HCT116 (cell line): ENCODE measurements around the gene EIF3K.

Source experiments
- CEBPB ChIP-seq: IDR thresholded peaks from 2 replicates; pipeline ENCODE4 v1.6.1; 2012; ENCODE audit warnings: low read depth
- EZH2 ChIP-seq: fragments of 200-600 bp; sonication (generic); IDR thresholded peaks from 2 replicates; pipeline ENCODE4 v1.6.1; 2017; ENCODE audit warnings: antibody characterized with exemption, mixed run types
- POLR2A ChIP-seq: IDR thresholded peaks from 2 replicates; pipeline ENCODE4 v1.7.0; 2011; ENCODE audit warnings: borderline replicate concordance; ENCODE audit not compliant: insufficient read depth, insufficient read length; ENCODE audit errors: extremely low read depth
- POLR2AphosphoS5 ChIP-seq: IDR thresholded peaks from 2 replicates; pipeline ENCODE4 v1.6.1; 2011; ENCODE audit warnings: mild to moderate bottlenecking, low read depth, low read length, moderate library complexity
- ZNF274 ChIP-seq: fragments of 200-500 bp; sonication (Bioruptor generic); IDR thresholded peaks from 2 replicates; pipeline ENCODE4 v1.6.1; 2014; ENCODE audit warnings: mild to moderate bottlenecking, low read depth, low read length, inconsistent platforms
- TF ChIP-seq, protein P1 (sequence below), 3 experiments: fragments of 200-600 bp in 1 of 3; sonication (generic) in 1 of 3; IDR thresholded peaks in 2 of 3; conservative IDR thresholded peaks in 1 of 3; 2 replicates each; pipeline ENCODE4 v1.5.1; 2012 to 2017; ENCODE audit warnings: low read depth in 2 of 3, low read length in 2 of 3, antibody characterized with exemption in 1 of 3, borderline replicate concordance in 1 of 3, control low read depth in 1 of 3, mild to moderate bottlenecking in 1 of 3, mixed read lengths in 1 of 3, mixed run types in 1 of 3, moderate library complexity in 1 of 3; ENCODE audit not compliant: insufficient read depth in 1 of 3
- TF ChIP-seq, protein P2 (sequence below): IDR thresholded peaks from 2 replicates; pipeline ENCODE4 v1.6.1; 2012
- TF ChIP-seq, protein P3 (sequence below): IDR thresholded peaks from 2 replicates; pipeline ENCODE4 v1.6.1; 2011; ENCODE audit warnings: mild to moderate bottlenecking, low read length, moderate library complexity; ENCODE audit not compliant: insufficient replicate concordance; ENCODE audit errors: extremely low read depth
- TF ChIP-seq, protein P4 (sequence below): IDR thresholded peaks from 2 replicates; pipeline ENCODE4 v1.6.1; 2012

DNA sequence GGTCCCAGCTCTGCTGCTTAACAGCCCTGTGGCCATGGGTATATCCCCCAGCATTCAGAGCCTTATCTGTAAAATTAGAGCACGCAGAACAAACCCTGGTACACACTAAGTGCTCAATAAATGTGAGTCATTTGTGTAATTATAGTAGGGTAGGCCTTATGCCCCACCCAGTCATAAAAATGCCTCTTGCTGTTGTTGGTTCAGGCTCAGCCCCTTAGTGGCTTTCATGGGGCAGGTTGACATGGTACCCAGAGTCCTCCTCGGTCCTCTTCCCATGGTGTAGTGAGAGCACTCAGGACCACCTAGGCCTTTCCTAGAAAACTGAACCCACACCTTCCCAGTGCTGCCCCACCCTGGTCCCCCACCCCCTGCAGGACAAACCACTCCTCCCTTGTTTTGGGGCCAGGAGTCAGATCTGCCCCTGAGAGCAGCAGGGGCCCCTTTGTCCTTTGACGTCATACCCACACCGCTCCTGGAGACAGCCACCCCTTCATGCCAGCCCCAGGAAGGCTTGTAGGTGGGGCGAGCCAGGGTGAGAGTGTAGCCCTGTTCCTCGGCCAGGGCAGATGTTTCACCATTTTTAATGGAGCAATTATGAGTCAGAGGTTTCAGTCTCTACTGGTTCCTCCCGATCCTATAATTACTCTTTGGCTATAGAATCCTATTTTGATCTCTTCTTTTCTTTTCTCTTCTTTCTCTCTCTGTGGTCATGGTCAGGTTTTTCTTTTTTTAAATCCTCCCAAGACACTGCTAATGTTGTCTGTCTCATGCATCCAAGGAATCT lies 65.3 kb downstream of the EIF3K start:
- TF ChIP-seq, protein P1, sequence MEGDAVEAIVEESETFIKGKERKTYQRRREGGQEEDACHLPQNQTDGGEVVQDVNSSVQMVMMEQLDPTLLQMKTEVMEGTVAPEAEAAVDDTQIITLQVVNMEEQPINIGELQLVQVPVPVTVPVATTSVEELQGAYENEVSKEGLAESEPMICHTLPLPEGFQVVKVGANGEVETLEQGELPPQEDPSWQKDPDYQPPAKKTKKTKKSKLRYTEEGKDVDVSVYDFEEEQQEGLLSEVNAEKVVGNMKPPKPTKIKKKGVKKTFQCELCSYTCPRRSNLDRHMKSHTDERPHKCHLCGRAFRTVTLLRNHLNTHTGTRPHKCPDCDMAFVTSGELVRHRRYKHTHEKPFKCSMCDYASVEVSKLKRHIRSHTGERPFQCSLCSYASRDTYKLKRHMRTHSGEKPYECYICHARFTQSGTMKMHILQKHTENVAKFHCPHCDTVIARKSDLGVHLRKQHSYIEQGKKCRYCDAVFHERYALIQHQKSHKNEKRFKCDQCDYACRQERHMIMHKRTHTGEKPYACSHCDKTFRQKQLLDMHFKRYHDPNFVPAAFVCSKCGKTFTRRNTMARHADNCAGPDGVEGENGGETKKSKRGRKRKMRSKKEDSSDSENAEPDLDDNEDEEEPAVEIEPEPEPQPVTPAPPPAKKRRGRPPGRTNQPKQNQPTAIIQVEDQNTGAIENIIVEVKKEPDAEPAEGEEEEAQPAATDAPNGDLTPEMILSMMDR (IDR thresholded peaks at IDR 0.05 in 2 of 3, conservative IDR thresholded peaks at IDR 0.05 in 1 of 3; ENCODE audit: borderline replicate concordance in 1 of 3, insufficient read depth in 1 of 3, low read depth in 2 of 3, low read length in 2 of 3): no peak
- TF ChIP-seq CEBPB (peak; percentile 68; the same call in 1 of the 2 replicates), POLR2A (no peak), EZH2 (no peak), ZNF274 (no peak), POLR2AphosphoS5 (peak; percentile 59)
- TF ChIP-seq, protein P2, sequence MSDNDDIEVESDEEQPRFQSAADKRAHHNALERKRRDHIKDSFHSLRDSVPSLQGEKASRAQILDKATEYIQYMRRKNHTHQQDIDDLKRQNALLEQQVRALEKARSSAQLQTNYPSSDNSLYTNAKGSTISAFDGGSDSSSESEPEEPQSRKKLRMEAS: peak; percentile 24
- TF ChIP-seq, protein P3, sequence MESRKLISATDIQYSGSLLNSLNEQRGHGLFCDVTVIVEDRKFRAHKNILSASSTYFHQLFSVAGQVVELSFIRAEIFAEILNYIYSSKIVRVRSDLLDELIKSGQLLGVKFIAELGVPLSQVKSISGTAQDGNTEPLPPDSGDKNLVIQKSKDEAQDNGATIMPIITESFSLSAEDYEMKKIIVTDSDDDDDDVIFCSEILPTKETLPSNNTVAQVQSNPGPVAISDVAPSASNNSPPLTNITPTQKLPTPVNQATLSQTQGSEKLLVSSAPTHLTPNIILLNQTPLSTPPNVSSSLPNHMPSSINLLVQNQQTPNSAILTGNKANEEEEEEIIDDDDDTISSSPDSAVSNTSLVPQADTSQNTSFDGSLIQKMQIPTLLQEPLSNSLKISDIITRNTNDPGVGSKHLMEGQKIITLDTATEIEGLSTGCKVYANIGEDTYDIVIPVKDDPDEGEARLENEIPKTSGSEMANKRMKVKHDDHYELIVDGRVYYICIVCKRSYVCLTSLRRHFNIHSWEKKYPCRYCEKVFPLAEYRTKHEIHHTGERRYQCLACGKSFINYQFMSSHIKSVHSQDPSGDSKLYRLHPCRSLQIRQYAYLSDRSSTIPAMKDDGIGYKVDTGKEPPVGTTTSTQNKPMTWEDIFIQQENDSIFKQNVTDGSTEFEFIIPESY: no peak
- TF ChIP-seq, protein P4, sequence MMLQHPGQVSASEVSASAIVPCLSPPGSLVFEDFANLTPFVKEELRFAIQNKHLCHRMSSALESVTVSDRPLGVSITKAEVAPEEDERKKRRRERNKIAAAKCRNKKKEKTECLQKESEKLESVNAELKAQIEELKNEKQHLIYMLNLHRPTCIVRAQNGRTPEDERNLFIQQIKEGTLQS: no peak
